Neural crest cell (in vitro differentiated cells): ENCODE measurements around the gene OSBPL3. TPM values are rescaled to one million over a fixed set of nuclear protein-coding genes. Genes with fewer than 3 reads are reported as not detected.

ENCODE experiments used
- DNase-seq: peaks from one replicate; pipeline ENCODE4 v3.0.0; 2021; ENCODE audit warnings: low read depth, mixed read lengths, low spot score
- H3K27ac Mint-ChIP-seq: one replicate; pipeline ENCODE4 v1.8.0; 2021; ENCODE audit warnings: mild to moderate bottlenecking, mixed read lengths; ENCODE audit not compliant: unreplicated experiment
- H3K27me3 Mint-ChIP-seq: 2 replicates; pipeline ENCODE4 v1.8.0; 2021; ENCODE audit warnings: low read depth, mild to moderate bottlenecking, mixed read lengths
- H3K36me3 Mint-ChIP-seq: 2 replicates; pipeline ENCODE4 v1.8.0; 2021; ENCODE audit warnings: low read depth, mild to moderate bottlenecking, mixed read lengths
- H3K4me1 Mint-ChIP-seq: 2 replicates; pipeline ENCODE4 v1.8.0; 2021; ENCODE audit warnings: mixed read lengths
- H3K4me3 Mint-ChIP-seq: one replicate; pipeline ENCODE4 v1.8.0; 2021; ENCODE audit warnings: mild to moderate bottlenecking, mixed read lengths
- H3K9me3 Mint-ChIP-seq: 2 replicates; pipeline ENCODE4 v1.8.0; 2021; ENCODE audit warnings: mixed read lengths
- CTCF ChIP-seq: fragments of 200-600 bp; sonication (generic); conservative IDR thresholded peaks from 2 replicates; pipeline ENCODE4 v1.5.0; 2021; ENCODE audit warnings: antibody characterized with exemption, mild to moderate bottlenecking
- total RNA-seq: library from RNA; stranded (reverse); gene quantifications from 2 replicates; pipeline ENCODE4 v1.2.1, GENCODE V29; 2021

Gene OSBPL3
- total RNA-seq, 1 donor from 2014 or later = 11.8 TPM

DNA sequence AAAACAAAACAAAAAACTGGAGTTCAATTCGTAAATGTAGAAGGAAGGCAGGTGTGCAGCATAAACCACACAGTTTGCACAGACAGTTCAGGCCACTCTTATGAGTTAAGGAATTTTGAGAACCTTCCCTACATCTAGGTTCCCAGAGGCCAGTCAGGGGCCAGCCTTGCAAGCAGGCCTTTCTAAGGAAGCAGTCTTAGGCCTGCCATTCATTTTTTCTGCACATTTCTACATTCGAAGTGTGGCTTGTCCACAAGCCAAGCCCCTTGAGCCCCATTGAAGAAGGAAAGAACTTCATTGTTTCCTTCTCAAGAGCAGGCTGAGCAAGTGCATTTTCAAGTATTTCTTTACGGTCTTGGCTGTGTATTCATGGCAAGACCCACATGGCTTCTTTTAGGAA is 11.4 kb upstream of the OSBPL3 start:
- no peaks in the 10 kb centered on the region for H3K4me1 Mint-ChIP-seq
- H3K27ac Mint-ChIP-seq = no peak overlapping the region
- no peak for TF ChIP-seq CTCF
- no peaks in the 10 kb centered on the region for H3K9me3 Mint-ChIP-seq
- H3K36me3 Mint-ChIP-seq = no peaks in the 10 kb centered on the region
- no peak overlapping the region for H3K4me3 Mint-ChIP-seq
- DNase-seq = no peak
- H3K27me3 Mint-ChIP-seq = peaks cover 17% of the 10 kb centered on the region

DNA sequence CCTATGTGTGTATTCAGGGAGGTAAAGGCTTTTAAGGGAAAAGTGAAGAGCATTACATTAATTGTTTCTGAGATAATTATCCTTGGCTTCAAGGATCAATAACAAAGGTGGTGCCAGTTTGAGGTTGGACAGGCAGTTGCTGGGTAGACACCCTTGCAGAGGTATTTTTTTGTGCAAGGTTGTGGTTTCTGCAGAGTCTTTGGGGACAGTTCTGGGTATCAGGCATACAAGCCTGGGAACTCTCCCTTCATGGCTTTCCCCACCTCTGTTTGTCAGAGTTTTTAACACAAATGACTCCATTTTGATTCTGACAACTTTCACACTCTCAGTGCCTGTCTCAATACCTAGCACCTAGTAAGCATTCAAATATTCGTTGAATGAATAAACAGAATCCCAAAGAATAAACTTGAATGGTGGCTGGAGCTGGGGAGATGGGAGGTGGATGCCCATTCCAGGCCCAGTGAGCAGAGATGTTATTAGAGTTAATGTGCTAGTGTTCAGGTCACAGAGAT is 7.4 kb upstream of the OSBPL3 start:
- no peak overlapping the region for H3K4me3 Mint-ChIP-seq
- H3K27me3 Mint-ChIP-seq = peaks cover 39% of the 10 kb centered on the region
- H3K27ac Mint-ChIP-seq = no peak overlapping the region
- no peaks in the 10 kb centered on the region for H3K36me3 Mint-ChIP-seq
- H3K4me1 Mint-ChIP-seq = peaks cover under 1% of the 10 kb centered on the region
- TF ChIP-seq CTCF = no peak
- DNase-seq = no peak
- peaks cover 2% of the 10 kb centered on the region for H3K9me3 Mint-ChIP-seq

DNA sequence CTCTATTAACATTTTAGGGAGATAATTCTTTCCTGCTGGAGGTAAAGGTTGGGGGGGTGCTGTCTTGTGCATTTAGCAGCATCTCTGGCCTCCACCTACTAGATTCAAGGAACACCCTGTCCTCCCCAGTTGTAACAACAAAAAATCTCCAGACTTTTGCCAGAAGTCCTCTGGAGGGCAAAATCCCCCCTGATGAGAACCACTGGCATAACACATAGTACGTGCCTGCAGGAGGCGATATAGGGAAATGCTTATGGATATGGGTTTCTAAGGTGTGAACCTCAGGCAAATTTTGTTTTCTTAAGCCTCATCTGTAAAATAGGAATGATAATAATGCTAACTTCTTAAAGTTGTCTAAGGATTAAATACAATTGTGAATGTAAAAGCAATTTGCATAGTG is 2.9 kb upstream of the OSBPL3 start:
- Mint-ChIP-seq H3K4me1 (peaks cover 33% of the 10 kb centered on the region), H3K27ac (no peak overlapping the region), H3K4me3 (peak overlapping the region; percentile 80), H3K9me3 (peaks cover 2% of the 10 kb centered on the region), H3K27me3 (peaks cover 66% of the 10 kb centered on the region), H3K36me3 (no peaks in the 10 kb centered on the region)
- no peak for DNase-seq
- TF ChIP-seq CTCF = peak; percentile 38

DNA sequence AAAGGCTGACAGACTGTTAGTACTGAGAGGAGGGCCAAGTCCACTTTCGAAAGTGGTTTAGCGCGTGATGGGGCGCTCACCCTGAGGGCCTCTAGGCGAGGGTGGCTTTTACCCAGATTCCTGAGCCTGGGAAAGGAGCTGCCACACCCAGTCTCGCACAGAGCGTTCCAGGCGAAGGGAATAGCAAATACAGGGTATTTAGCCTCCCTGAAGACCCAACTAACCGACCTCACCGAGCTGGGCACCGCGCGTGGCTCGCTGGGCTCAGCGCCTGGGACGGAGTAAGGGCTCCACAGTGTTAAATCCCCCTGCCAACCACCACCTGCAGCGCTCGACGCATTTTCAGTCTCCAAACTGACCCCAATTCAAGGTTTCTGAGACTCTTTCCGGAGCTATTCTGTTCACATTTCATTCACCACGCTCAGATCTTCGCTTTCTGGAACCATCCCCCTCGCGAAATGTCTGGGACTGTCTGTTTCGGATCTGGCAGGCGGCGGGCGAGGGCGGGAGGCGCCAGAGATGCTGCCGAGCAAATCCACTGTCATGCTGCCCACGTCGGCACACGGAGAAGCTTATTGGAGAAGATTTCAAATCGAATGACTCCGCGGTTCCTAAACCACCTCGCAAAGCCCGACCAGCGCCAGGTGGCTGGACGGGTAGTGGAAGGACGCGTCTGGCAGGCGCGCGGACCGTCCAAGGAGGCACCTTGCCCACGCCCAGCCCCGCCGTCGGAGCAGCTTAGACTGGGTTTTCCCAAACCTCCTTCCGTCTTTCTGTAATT is 1.4 kb upstream of the OSBPL3 start:
- no peak for TF ChIP-seq CTCF
- H3K4me3 Mint-ChIP-seq = peak overlapping the region; percentile 97
- H3K27ac Mint-ChIP-seq = no peak overlapping the region
- peaks cover 63% of the 10 kb centered on the region for H3K27me3 Mint-ChIP-seq
- peak; percentile 12 for DNase-seq
- H3K36me3 Mint-ChIP-seq = no peaks in the 10 kb centered on the region
- H3K4me1 Mint-ChIP-seq = peaks cover 33% of the 10 kb centered on the region
- H3K9me3 Mint-ChIP-seq = peaks cover 2% of the 10 kb centered on the region

- no peak for DNase-seq
- H3K36me3 Mint-ChIP-seq = no peaks in the 10 kb centered on the region
- peak overlapping the region; percentile 92 for H3K27ac Mint-ChIP-seq
- peak; percentile 10 for TF ChIP-seq CTCF
- peaks cover 58% of the 10 kb centered on the region for H3K27me3 Mint-ChIP-seq
- H3K9me3 Mint-ChIP-seq = peaks cover 2% of the 10 kb centered on the region
- peaks cover 33% of the 10 kb centered on the region for H3K4me1 Mint-ChIP-seq
- H3K4me3 Mint-ChIP-seq = peak overlapping the region; percentile 97
Measured at GRCh38 chr7:24980534-24981170, 674 bp upstream of the OSBPL3 start.
